HG02840 (cell line): Measurements from ENCODE around the gene TMEM108.

Source experiments
- ATAC-seq: cut with Tn5 transposase; IDR thresholded peaks from one replicate; pipeline ENCODE4 v1.9.1; 2021; ENCODE audit warnings: mild to moderate bottlenecking, moderate library complexity, moderate number of reproducible peaks; ENCODE audit not compliant: unreplicated experiment, low FRiP score

TMEM108 gene

DNA sequence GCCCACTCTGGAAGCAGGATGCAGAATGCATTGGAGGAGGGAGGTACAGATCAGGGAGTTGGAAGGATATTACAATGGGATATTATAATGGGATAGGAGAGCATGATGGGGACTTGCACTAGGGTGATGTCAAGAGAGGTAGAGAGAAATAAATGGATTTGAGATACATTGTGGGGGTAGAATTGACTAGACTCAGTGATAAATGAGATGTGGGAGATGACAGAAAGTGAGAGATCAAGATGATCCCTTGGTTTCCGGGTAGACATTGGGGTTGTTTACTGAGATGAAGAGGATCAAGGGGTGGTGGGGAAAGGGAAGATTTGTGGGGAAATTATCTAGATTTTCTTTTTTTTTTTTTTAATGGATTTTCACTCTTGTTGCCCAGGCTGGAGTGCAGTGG is 404.3 kb downstream of the TMEM108 start:
- no peak for ATAC-seq

DNA sequence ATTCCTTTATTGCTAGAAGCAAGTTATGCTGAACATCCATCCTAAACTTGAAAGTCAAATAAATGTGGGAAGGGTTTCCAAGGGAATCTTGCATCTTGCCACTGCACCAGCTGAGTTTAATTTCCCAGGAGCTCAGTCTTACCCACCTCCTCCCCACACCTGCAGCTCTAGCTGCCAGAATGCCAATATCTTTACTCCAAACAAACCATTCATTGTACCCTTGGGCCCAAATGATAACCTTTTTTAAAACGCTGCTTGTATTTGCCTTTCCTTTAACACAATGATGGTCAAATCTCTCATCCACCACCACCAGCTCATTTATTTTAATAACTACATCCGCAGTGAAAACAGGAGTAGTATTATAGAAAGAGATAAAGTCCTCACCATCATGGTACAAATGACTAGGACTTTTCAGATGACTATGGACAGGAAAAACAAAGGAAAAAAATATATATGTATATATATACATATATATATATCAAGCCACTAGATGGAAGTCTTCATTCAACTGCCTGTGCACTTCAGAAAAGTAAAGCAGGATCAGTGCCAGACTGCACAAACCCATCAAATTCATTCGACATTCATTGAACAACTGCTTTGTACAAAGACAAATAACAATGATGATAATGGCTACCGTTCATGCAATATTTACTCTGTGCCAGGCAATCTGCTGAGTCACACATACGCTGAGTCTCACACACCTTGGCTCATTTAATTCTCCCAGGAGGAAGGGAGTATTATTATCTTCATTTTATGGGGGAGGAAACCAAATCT is 405.6 kb downstream of the TMEM108 start:
- ATAC-seq, result no peak

- ATAC-seq, result no peak
These were observed 406.2 kb downstream of the TMEM108 start for GRCh38 chr3:133444423-133444774.

GRCh38 chr3:133445108-133445507 is 406.9 kb downstream of the TMEM108 start:
- no peak for ATAC-seq
